ENCODE data around the gene DNAH1.

Gene DNAH1

GRCh38 chr3:52430416-52430810 lies 114.3 kb downstream of the DNAH1 start:
- Histone ChIP-seq H3K4me1 (ENCODE audit: control insufficient read depth, insufficient read depth, low read length) (peaks cover 14% of the 10 kb centered on the region), H3K4me3 (ENCODE audit: low read length in 2 of 2) (no peak overlapping the region), H3K27me3 (ENCODE audit: control insufficient read depth in 1 of 2, insufficient read depth in 2 of 2, low read length in 2 of 2) (no peaks in the 10 kb centered on the region), H3K27ac (ENCODE audit: low read length) (no peak overlapping the region), H3K9ac (ENCODE audit: low read length in 2 of 2) (no peak overlapping the region), H3K9me3 (ENCODE audit: control insufficient read depth in 2 of 2, low read length in 2 of 2) (no peaks in the 10 kb centered on the region), H3K36me3 (ENCODE audit: control insufficient read depth in 2 of 2, insufficient read depth in 2 of 2, low read length in 2 of 2) (no peaks in the 10 kb centered on the region)

- no peak overlapping the region for H3K9ac ChIP-seq (ENCODE audit: low read length in 2 of 2)
- no peaks in the 10 kb centered on the region for H3K36me3 ChIP-seq (ENCODE audit: control insufficient read depth in 2 of 2, insufficient read depth in 2 of 2, low read length in 2 of 2)
- H3K9me3 ChIP-seq (ENCODE audit: control insufficient read depth in 2 of 2, low read length in 2 of 2): no peaks in the 10 kb centered on the region
- H3K4me1 ChIP-seq (ENCODE audit: control insufficient read depth, insufficient read depth, low read length): peaks cover 19% of the 10 kb centered on the region
- no peaks in the 10 kb centered on the region for H3K27me3 ChIP-seq (ENCODE audit: control insufficient read depth in 1 of 2, insufficient read depth in 2 of 2, low read length in 2 of 2)
- no peak overlapping the region for H3K4me3 ChIP-seq (ENCODE audit: low read length in 2 of 2)
- no peak overlapping the region for H3K27ac ChIP-seq (ENCODE audit: low read length)
Measured at GRCh38 chr3:52431459-52432223, 115.5 kb downstream of the DNAH1 start.

- Histone ChIP-seq H3K9me3 (ENCODE audit: control insufficient read depth in 2 of 2, low read length in 2 of 2) (no peaks in the 10 kb centered on the region), H3K27ac (ENCODE audit: low read length) (no peak overlapping the region), H3K36me3 (ENCODE audit: control insufficient read depth in 2 of 2, insufficient read depth in 2 of 2, low read length in 2 of 2) (no peaks in the 10 kb centered on the region), H3K4me1 (ENCODE audit: control insufficient read depth, insufficient read depth, low read length) (peaks cover 19% of the 10 kb centered on the region), H3K4me3 (ENCODE audit: low read length in 2 of 2) (no peak overlapping the region), H3K27me3 (ENCODE audit: control insufficient read depth in 1 of 2, insufficient read depth in 2 of 2, low read length in 2 of 2) (no peaks in the 10 kb centered on the region), H3K9ac (ENCODE audit: low read length in 2 of 2) (no peak overlapping the region)
Measured at GRCh38 chr3:52432225-52432624, 116.1 kb downstream of the DNAH1 start.

- Histone ChIP-seq H3K27me3 (ENCODE audit: control insufficient read depth in 1 of 2, insufficient read depth in 2 of 2, low read length in 2 of 2) (no peaks in the 10 kb centered on the region), H3K27ac (ENCODE audit: low read length) (no peak overlapping the region), H3K4me1 (ENCODE audit: control insufficient read depth, insufficient read depth, low read length) (peaks cover 19% of the 10 kb centered on the region), H3K9ac (ENCODE audit: low read length in 2 of 2) (peak overlapping the region in 1 of 2 donors; percentile 5), H3K9me3 (ENCODE audit: control insufficient read depth in 2 of 2, low read length in 2 of 2) (no peaks in the 10 kb centered on the region), H3K4me3 (ENCODE audit: low read length in 2 of 2) (no peak overlapping the region), H3K36me3 (ENCODE audit: control insufficient read depth in 2 of 2, insufficient read depth in 2 of 2, low read length in 2 of 2) (no peaks in the 10 kb centered on the region)
Measured at GRCh38 chr3:52432691-52433141, 116.6 kb downstream of the DNAH1 start.

GRCh38 chr3:52433328-52433995 lies 117.3 kb downstream of the DNAH1 start:
- no peak overlapping the region for H3K4me3 ChIP-seq (ENCODE audit: low read length in 2 of 2)
- no peaks in the 10 kb centered on the region for H3K36me3 ChIP-seq (ENCODE audit: control insufficient read depth in 2 of 2, insufficient read depth in 2 of 2, low read length in 2 of 2)
- H3K27me3 ChIP-seq (ENCODE audit: control insufficient read depth in 1 of 2, insufficient read depth in 2 of 2, low read length in 2 of 2): no peaks in the 10 kb centered on the region
- H3K4me1 ChIP-seq (ENCODE audit: control insufficient read depth, insufficient read depth, low read length): peaks cover 19% of the 10 kb centered on the region
- peak overlapping the region in 1 of 2 donors; percentile 5 for H3K9ac ChIP-seq (ENCODE audit: low read length in 2 of 2)
- H3K27ac ChIP-seq (ENCODE audit: low read length): no peak overlapping the region
- no peaks in the 10 kb centered on the region for H3K9me3 ChIP-seq (ENCODE audit: control insufficient read depth in 2 of 2, low read length in 2 of 2)

GRCh38 chr3:52433996-52434479 lies 117.9 kb downstream of the DNAH1 start:
- Histone ChIP-seq H3K27ac (ENCODE audit: low read length) (no peak overlapping the region), H3K9me3 (ENCODE audit: control insufficient read depth in 2 of 2, low read length in 2 of 2) (no peaks in the 10 kb centered on the region), H3K4me3 (ENCODE audit: low read length in 2 of 2) (no peak overlapping the region), H3K9ac (ENCODE audit: low read length in 2 of 2) (no peak overlapping the region), H3K36me3 (ENCODE audit: control insufficient read depth in 2 of 2, insufficient read depth in 2 of 2, low read length in 2 of 2) (no peaks in the 10 kb centered on the region), H3K27me3 (ENCODE audit: control insufficient read depth in 1 of 2, insufficient read depth in 2 of 2, low read length in 2 of 2) (no peaks in the 10 kb centered on the region), H3K4me1 (ENCODE audit: control insufficient read depth, insufficient read depth, low read length) (peaks cover 13% of the 10 kb centered on the region)

- Histone ChIP-seq H3K9me3 (ENCODE audit: control insufficient read depth in 2 of 2, low read length in 2 of 2) (no peaks in the 10 kb centered on the region), H3K4me1 (ENCODE audit: control insufficient read depth, insufficient read depth, low read length) (peaks cover 10% of the 10 kb centered on the region), H3K36me3 (ENCODE audit: control insufficient read depth in 2 of 2, insufficient read depth in 2 of 2, low read length in 2 of 2) (no peaks in the 10 kb centered on the region), H3K27me3 (ENCODE audit: control insufficient read depth in 1 of 2, insufficient read depth in 2 of 2, low read length in 2 of 2) (no peaks in the 10 kb centered on the region), H3K9ac (ENCODE audit: low read length in 2 of 2) (no peak overlapping the region), H3K27ac (ENCODE audit: low read length) (no peak overlapping the region), H3K4me3 (ENCODE audit: low read length in 2 of 2) (no peak overlapping the region)
Measured at GRCh38 chr3:52434491-52435115, 118.5 kb downstream of the DNAH1 start.

GRCh38 chr3:52435246-52436101 lies 119.4 kb downstream of the DNAH1 start:
- Histone ChIP-seq H3K4me3 (ENCODE audit: low read length in 2 of 2) (no peak overlapping the region), H3K9ac (ENCODE audit: low read length in 2 of 2) (no peak overlapping the region), H3K4me1 (ENCODE audit: control insufficient read depth, insufficient read depth, low read length) (peaks cover 10% of the 10 kb centered on the region), H3K36me3 (ENCODE audit: control insufficient read depth in 2 of 2, insufficient read depth in 2 of 2, low read length in 2 of 2) (no peaks in the 10 kb centered on the region), H3K9me3 (ENCODE audit: control insufficient read depth in 2 of 2, low read length in 2 of 2) (no peaks in the 10 kb centered on the region), H3K27me3 (ENCODE audit: control insufficient read depth in 1 of 2, insufficient read depth in 2 of 2, low read length in 2 of 2) (no peaks in the 10 kb centered on the region), H3K27ac (ENCODE audit: low read length) (no peak overlapping the region)

- Histone ChIP-seq H3K4me3 (ENCODE audit: low read length in 2 of 2) (no peak overlapping the region), H3K36me3 (ENCODE audit: control insufficient read depth in 2 of 2, insufficient read depth in 2 of 2, low read length in 2 of 2) (no peaks in the 10 kb centered on the region), H3K27ac (ENCODE audit: low read length) (no peak overlapping the region), H3K4me1 (ENCODE audit: control insufficient read depth, insufficient read depth, low read length) (peaks cover 10% of the 10 kb centered on the region), H3K9ac (ENCODE audit: low read length in 2 of 2) (no peak overlapping the region), H3K9me3 (ENCODE audit: control insufficient read depth in 2 of 2, low read length in 2 of 2) (no peaks in the 10 kb centered on the region), H3K27me3 (ENCODE audit: control insufficient read depth in 1 of 2, insufficient read depth in 2 of 2, low read length in 2 of 2) (no peaks in the 10 kb centered on the region)
Measured at GRCh38 chr3:52436500-52437149, 120.5 kb downstream of the DNAH1 start.
